ENCODE results near the gene C17orf107.

C17orf107 gene

DNA sequence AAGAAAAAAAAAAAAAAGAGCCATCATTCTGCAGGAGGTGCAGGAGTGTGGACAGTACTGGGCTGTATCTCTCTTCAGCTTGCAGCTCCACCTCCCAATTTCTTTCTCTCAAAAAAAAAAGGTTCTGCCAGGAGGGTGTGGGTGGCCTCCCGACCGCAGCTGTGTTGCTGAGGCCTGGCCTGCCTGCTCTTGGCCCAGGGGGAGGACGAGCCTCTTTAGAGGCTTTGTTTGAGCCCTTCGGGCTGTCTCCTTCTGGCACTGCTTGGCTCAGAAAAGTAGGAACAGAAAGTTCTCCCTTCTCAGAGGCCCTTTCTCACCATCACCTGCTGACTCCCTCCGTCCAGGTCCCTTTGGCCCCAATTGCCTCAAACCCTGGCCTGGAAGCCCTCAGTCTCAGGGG lies 22.2 kb upstream of the C17orf107 start:
- Histone ChIP-seq H3K23ac (ENCODE audit: low read length) (no peak overlapping the region), H3K27ac (ENCODE audit: low read depth, low read length) (no peak overlapping the region), H3K27me3 (ENCODE audit: insufficient read depth, low read length) (no peaks in the 10 kb centered on the region), H3K18ac (ENCODE audit: low read length) (peak overlapping the region; percentile 43), H3K79me2 (ENCODE audit: control insufficient read depth, insufficient read depth, low read length, poor library complexity) (peaks cover 2% of the 10 kb centered on the region), H3K9ac (ENCODE audit: low read length) (no peak overlapping the region), H2AK5ac (ENCODE audit: low read length) (no peak overlapping the region), H4K91ac (ENCODE audit: low read depth, low read length) (no peak overlapping the region), H2BK12ac (ENCODE audit: low read length) (no peak overlapping the region), H2AFZ (ENCODE audit: insufficient read depth, low read length, poor library complexity) (no peak overlapping the region), H3K36me3 (ENCODE audit: control insufficient read depth in 1 of 2, insufficient read depth in 2 of 2, low read length in 2 of 2) (peaks cover 34 to 37% of the 10 kb centered on the region in 2 experiments), H2BK120ac (ENCODE audit: insufficient read depth, low read length, poor library complexity) (no peak overlapping the region), H3K79me1 (ENCODE audit: low read length) (no peaks in the 10 kb centered on the region), H3K14ac (ENCODE audit: low read length) (no peak overlapping the region), H4K12ac (ENCODE audit: low read depth, low read length) (no peak overlapping the region), H2BK5ac (ENCODE audit: low read depth, low read length, poor library complexity) (no peak overlapping the region), H3K4ac (ENCODE audit: low read depth, low read length) (no peak overlapping the region), H3K4me2 (ENCODE audit: low read length) (no peak overlapping the region), H3K4me3 (ENCODE audit: low read depth, low read length) (no peak overlapping the region), H3K9me3 (ENCODE audit: insufficient read depth, low read depth, low read length) (no peaks in the 10 kb centered on the region), H4K8ac (ENCODE audit: low read depth, low read length) (no peak overlapping the region), H3K4me1 (ENCODE audit: control insufficient read depth in 1 of 2, insufficient read depth in 2 of 2, low read length in 2 of 2) (no peaks in the 10 kb centered on the region)
- DNase-seq, result no peak
- WGBS (ENCODE audit: extremely low coverage, insufficient coverage, insufficient read length), result no CpG with 5 or more reads among the region's 5 CpGs

DNA sequence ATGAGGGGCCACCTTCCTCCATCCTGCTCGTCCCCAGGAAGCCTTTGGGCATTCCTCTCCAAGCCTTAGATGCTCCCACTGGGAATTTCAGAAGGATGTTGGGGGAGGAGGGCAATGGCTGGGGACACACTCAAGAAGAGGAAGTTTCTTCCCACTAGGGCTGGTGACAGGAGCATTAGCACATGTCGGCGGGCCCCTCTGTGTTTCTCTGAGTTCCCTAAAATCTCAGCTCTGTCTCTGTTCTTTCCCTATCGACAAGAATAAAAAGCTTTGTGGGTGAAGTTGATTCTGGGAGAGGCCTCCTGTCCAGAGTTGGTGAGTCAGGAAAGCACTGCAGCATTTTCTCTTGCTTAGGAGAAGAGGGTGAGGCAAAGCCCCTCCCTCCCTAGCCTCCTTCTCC lies 19.7 kb upstream of the C17orf107 start:
- Histone ChIP-seq H3K4ac (ENCODE audit: low read depth, low read length) (no peak overlapping the region), H3K23ac (ENCODE audit: low read length) (no peak overlapping the region), H4K8ac (ENCODE audit: low read depth, low read length) (no peak overlapping the region), H4K91ac (ENCODE audit: low read depth, low read length) (no peak overlapping the region), H3K79me2 (ENCODE audit: control insufficient read depth, insufficient read depth, low read length, poor library complexity) (no peaks in the 10 kb centered on the region), H3K4me3 (ENCODE audit: low read depth, low read length) (no peak overlapping the region), H4K12ac (ENCODE audit: low read depth, low read length) (no peak overlapping the region), H3K27me3 (ENCODE audit: insufficient read depth, low read length) (no peaks in the 10 kb centered on the region), H2BK5ac (ENCODE audit: low read depth, low read length, poor library complexity) (no peak overlapping the region), H2BK12ac (ENCODE audit: low read length) (no peak overlapping the region), H3K18ac (ENCODE audit: low read length) (no peak overlapping the region), H3K9me3 (ENCODE audit: insufficient read depth, low read depth, low read length) (no peaks in the 10 kb centered on the region), H3K9ac (ENCODE audit: low read length) (no peak overlapping the region), H3K36me3 (ENCODE audit: control insufficient read depth in 1 of 2, insufficient read depth in 2 of 2, low read length in 2 of 2) (peaks cover 42 to 45% of the 10 kb centered on the region in 2 experiments), H2AFZ (ENCODE audit: insufficient read depth, low read length, poor library complexity) (no peak overlapping the region), H3K27ac (ENCODE audit: low read depth, low read length) (no peak overlapping the region), H2BK120ac (ENCODE audit: insufficient read depth, low read length, poor library complexity) (no peak overlapping the region), H3K79me1 (ENCODE audit: low read length) (no peaks in the 10 kb centered on the region), H3K14ac (ENCODE audit: low read length) (no peak overlapping the region), H3K4me2 (ENCODE audit: low read length) (no peak overlapping the region), H2AK5ac (ENCODE audit: low read length) (no peak overlapping the region), H3K4me1 (ENCODE audit: control insufficient read depth in 1 of 2, insufficient read depth in 2 of 2, low read length in 2 of 2) (no peaks in the 10 kb centered on the region)
- DNase-seq, result peak in 1 of 2 donors; percentile 25
- WGBS (ENCODE audit: extremely low coverage, insufficient coverage, insufficient read length), result no CpG with 5 or more reads among the region's 4 CpGs

DNA sequence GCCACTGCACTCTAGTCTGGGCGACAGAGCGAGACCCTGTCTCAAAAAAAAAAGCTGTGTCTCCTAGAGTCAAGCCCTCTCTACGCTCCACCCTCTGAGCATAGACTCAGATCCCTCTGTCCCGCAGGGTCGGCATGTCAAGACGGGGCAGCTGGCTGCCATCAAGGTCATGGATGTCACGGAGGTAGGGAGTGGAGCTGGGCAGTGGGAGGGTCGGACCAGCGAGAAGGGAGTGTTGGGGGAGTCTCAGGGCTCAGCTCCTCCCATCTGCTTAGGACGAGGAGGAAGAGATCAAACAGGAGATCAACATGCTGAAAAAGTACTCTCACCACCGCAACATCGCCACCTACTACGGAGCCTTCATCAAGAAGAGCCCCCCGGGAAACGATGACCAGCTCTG lies 18.5 kb upstream of the C17orf107 start:
- no peak overlapping the region for H2AK5ac ChIP-seq (ENCODE audit: low read length)
- peaks cover 52 to 58% of the 10 kb centered on the region in 2 experiments for H3K36me3 ChIP-seq (ENCODE audit: control insufficient read depth in 1 of 2, insufficient read depth in 2 of 2, low read length in 2 of 2)
- no CpG with 5 or more reads among the region's 15 CpGs for WGBS (ENCODE audit: extremely low coverage, insufficient coverage, insufficient read length)
- DNase-seq, result no peak
- no peak overlapping the region for H4K12ac ChIP-seq (ENCODE audit: low read depth, low read length)
- no peak overlapping the region for H3K27ac ChIP-seq (ENCODE audit: low read depth, low read length)
- H2BK12ac ChIP-seq (ENCODE audit: low read length), result no peak overlapping the region
- no peaks in the 10 kb centered on the region for H3K79me1 ChIP-seq (ENCODE audit: low read length)
- no peak overlapping the region for H2BK120ac ChIP-seq (ENCODE audit: insufficient read depth, low read length, poor library complexity)
- H3K9me3 ChIP-seq (ENCODE audit: insufficient read depth, low read depth, low read length), result no peaks in the 10 kb centered on the region
- no peak overlapping the region for H3K9ac ChIP-seq (ENCODE audit: low read length)
- no peaks in the 10 kb centered on the region for H3K79me2 ChIP-seq (ENCODE audit: control insufficient read depth, insufficient read depth, low read length, poor library complexity)
- H3K4me3 ChIP-seq (ENCODE audit: low read depth, low read length), result no peak overlapping the region
- H3K14ac ChIP-seq (ENCODE audit: low read length), result no peak overlapping the region
- H3K18ac ChIP-seq (ENCODE audit: low read length), result no peak overlapping the region
- H2BK5ac ChIP-seq (ENCODE audit: low read depth, low read length, poor library complexity), result no peak overlapping the region
- H2AFZ ChIP-seq (ENCODE audit: insufficient read depth, low read length, poor library complexity), result no peak overlapping the region
- H3K4me1 ChIP-seq (ENCODE audit: control insufficient read depth in 1 of 2, insufficient read depth in 2 of 2, low read length in 2 of 2), result no peaks in the 10 kb centered on the region
- H4K91ac ChIP-seq (ENCODE audit: low read depth, low read length), result no peak overlapping the region
- H3K4ac ChIP-seq (ENCODE audit: low read depth, low read length), result no peak overlapping the region
- H3K4me2 ChIP-seq (ENCODE audit: low read length), result no peak overlapping the region
- no peak overlapping the region for H3K23ac ChIP-seq (ENCODE audit: low read length)
- no peak overlapping the region for H4K8ac ChIP-seq (ENCODE audit: low read depth, low read length)
- H3K27me3 ChIP-seq (ENCODE audit: insufficient read depth, low read length), result no peaks in the 10 kb centered on the region

DNA sequence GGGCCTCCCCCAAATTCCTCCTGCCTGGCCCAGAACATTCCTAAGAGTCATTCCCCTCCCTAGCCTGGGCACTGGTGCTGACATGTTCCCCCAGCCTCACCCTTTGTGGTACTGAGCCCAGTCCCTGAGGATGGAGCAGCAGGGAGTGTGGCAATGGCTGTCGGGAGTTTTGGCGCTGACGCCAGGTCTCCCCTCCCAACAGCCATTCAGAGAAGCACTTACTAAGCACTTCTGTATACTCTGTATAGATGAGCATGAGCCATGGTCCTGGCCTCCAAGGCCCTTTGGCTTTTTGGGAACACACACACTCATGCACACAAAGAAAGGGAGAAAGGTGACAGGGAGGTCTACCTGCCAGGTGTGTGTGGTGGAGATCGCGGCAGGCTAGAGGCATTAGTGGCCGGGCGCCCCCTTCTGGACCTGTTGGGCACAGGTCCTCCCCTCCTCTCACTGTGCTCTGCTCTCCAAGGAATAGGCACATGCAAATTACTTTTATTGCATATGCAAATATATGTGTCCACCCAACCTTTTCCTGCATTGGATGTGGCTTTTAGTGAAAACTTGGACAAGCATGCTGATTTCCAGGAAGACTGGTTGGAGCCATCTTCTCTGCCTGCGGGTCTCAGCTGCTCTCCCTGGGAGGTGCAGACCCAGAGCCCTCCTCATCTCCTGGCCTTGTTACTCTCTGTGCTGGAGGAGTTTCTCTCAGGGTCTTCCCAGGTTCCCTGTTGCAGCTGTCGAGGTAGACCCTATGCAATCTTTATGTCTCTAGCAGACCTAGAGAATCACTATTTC lies 17.4 kb upstream of the C17orf107 start:
- Histone ChIP-seq H2AK5ac (ENCODE audit: low read length) (no peak overlapping the region), H3K79me2 (ENCODE audit: control insufficient read depth, insufficient read depth, low read length, poor library complexity) (no peaks in the 10 kb centered on the region), H3K4me1 (ENCODE audit: control insufficient read depth in 1 of 2, insufficient read depth in 2 of 2, low read length in 2 of 2) (no peaks in the 10 kb centered on the region), H4K12ac (ENCODE audit: low read depth, low read length) (no peak overlapping the region), H3K4me3 (ENCODE audit: low read depth, low read length) (peak overlapping the region; percentile 30), H2AFZ (ENCODE audit: insufficient read depth, low read length, poor library complexity) (no peak overlapping the region), H3K4ac (ENCODE audit: low read depth, low read length) (no peak overlapping the region), H3K18ac (ENCODE audit: low read length) (no peak overlapping the region), H3K9me3 (ENCODE audit: insufficient read depth, low read depth, low read length) (peaks cover under 1% of the 10 kb centered on the region), H3K79me1 (ENCODE audit: low read length) (no peaks in the 10 kb centered on the region), H4K8ac (ENCODE audit: low read depth, low read length) (no peak overlapping the region), H2BK12ac (ENCODE audit: low read length) (no peak overlapping the region), H3K4me2 (ENCODE audit: low read length) (no peak overlapping the region), H3K27ac (ENCODE audit: low read depth, low read length) (peak overlapping the region; percentile 18), H3K36me3 (ENCODE audit: control insufficient read depth in 1 of 2, insufficient read depth in 2 of 2, low read length in 2 of 2) (peaks cover 58 to 69% of the 10 kb centered on the region in 2 experiments), H2BK120ac (ENCODE audit: insufficient read depth, low read length, poor library complexity) (no peak overlapping the region), H3K9ac (ENCODE audit: low read length) (peak overlapping the region; percentile 24), H4K91ac (ENCODE audit: low read depth, low read length) (no peak overlapping the region), H3K23ac (ENCODE audit: low read length) (no peak overlapping the region), H3K27me3 (ENCODE audit: insufficient read depth, low read length) (no peaks in the 10 kb centered on the region), H2BK5ac (ENCODE audit: low read depth, low read length, poor library complexity) (no peak overlapping the region), H3K14ac (ENCODE audit: low read length) (no peak overlapping the region)
- DNase-seq, result peak; percentile 67 to 82
- no CpG with 5 or more reads among the region's 9 CpGs for WGBS (ENCODE audit: extremely low coverage, insufficient coverage, insufficient read length)

Data from trophoblast cell (in vitro differentiated cells and primary cell).